Esophagus muscularis mucosa (tissue), 4 donors: Measurements from ENCODE around the gene RDH11. TPM values are rescaled to one million over a fixed set of nuclear protein-coding genes. Genes with fewer than 3 reads are reported as not detected.
A peak's percentile ranks its signal among the peaks of the same experiment; 100 is the strongest.

Source experiments
- DNase-seq: peaks from one replicate; pipeline ENCODE4 v3.0.0-alpha.2; 2017; ENCODE audit errors: extremely low spot score
- H3K27ac ChIP-seq, 4 donors: fragments of 200-600 bp; sonication (generic); replicated peaks in 1 of 4; 1 replicate in 3 of 4; 2 replicates in 1 of 4; pipeline ENCODE4 v1.5.1; 2016 to 2019; ENCODE audit warnings: mild to moderate bottlenecking in 1 of 4
- H3K27me3 ChIP-seq, 4 donors: fragments of 200-600 bp; sonication (generic); one replicate each; pipeline versions ENCODE4 v1.5.1 to v1.6.0; 2016 to 2019
- H3K36me3 ChIP-seq, 4 donors: fragments of 200-600 bp; sonication (generic); one replicate each; pipeline ENCODE4 v1.5.1; 2016 to 2019
- H3K4me1 ChIP-seq, 4 donors: fragments of 200-600 bp; sonication (generic); one replicate each; pipeline ENCODE4 v1.5.1; 2016 to 2019
- H3K4me3 ChIP-seq, 4 donors: fragments of 200-600 bp; sonication (generic); 1 replicate in 2 of 4; 2 replicates in 2 of 4; pipeline ENCODE4 v1.5.1; 2016 to 2019; ENCODE audit warnings: mild to moderate bottlenecking in 4 of 4, moderate library complexity in 1 of 4
- H3K9me3 ChIP-seq, 4 donors: fragments of 200-600 bp; sonication (generic); 1 replicate in 3 of 4; 2 replicates in 1 of 4; pipeline ENCODE4 v1.5.1; 2016 to 2019
- CTCF ChIP-seq, 3 experiments: fragments of 200-600 bp in 2 of 3; fragments of 450-650 bp in 1 of 3; sonication (generic) in 2 of 3; IDR thresholded peaks; one replicate each; pipeline ENCODE4 v1.5.1; 2017 to 2019; ENCODE audit warnings: antibody characterized with exemption in 3 of 3, mild to moderate bottlenecking in 2 of 3, moderate library complexity in 1 of 3
- EP300 ChIP-seq: sonication (generic); formaldehyde crosslinking; IDR thresholded peaks from one replicate; pipeline ENCODE4 v1.6.1; 2017; ENCODE audit warnings: antibody characterized with exemption
- POLR2A ChIP-seq: fragments of 450-650 bp; IDR thresholded peaks from one replicate; pipeline ENCODE4 v1.6.1; 2017; ENCODE audit warnings: antibody characterized with exemption, moderate library complexity, mild to moderate bottlenecking, low read depth
- POLR2AphosphoS5 ChIP-seq, 2 donors: sonication (generic); formaldehyde crosslinking; IDR thresholded peaks; one replicate each; pipeline ENCODE4 v1.6.1; 2017; ENCODE audit warnings: antibody characterized with exemption in 2 of 2
- WGBS: methylation state at CpG from one replicate; pipeline ENCODE4 v1.1.5; 2018; 5-methylcytosine and 5-hydroxymethylcytosine counted together
- intact Hi-C: fragments of 100-400 bp; cut with DNase I; formaldehyde crosslinking; loops from one replicate; pipeline ENCODE4 v1.15.1; 2023
- total RNA-seq, 4 donors: library from RNA; depleted of rRNA; stranded (reverse); fragments of >200 nt; gene quantifications; one replicate each; pipeline versions ENCODE4 v1.1.0 to v1.2.1, GENCODE V29; 2016

The RDH11 gene
- total RNA-seq, 4 donors from 2014 or later = 29.9 to 36.9 (median 33.6) TPM

GRCh38 chr14:67645414-67645813 lies 50.1 kb downstream of the RDH11 start:
- 94% methylated on average over 5 of the region's 5 CpGs for WGBS

GRCh38 chr14:67644428-67644827 lies 51.1 kb downstream of the RDH11 start:
- intact Hi-C loops = no loop called here
- TF ChIP-seq CTCF (IDR thresholded peaks at IDR 0.05) (no peak), POLR2AphosphoS5 (IDR thresholded peaks at IDR 0.05) (peak in 1 of 2 donors; percentile 47)
- Histone ChIP-seq H3K36me3 (peaks cover 6 to 39% (median 33%) of the 10 kb centered on the region in 4 donors), H3K27ac (peak overlapping the region; percentile 66 to 73 (median 67)), H3K9me3 (no peaks in the 10 kb centered on the region), H3K4me3 (no peak overlapping the region), H3K4me1 (peaks cover 0 to 17% (median 11%) of the 10 kb centered on the region in 4 donors), H3K27me3 (no peaks in the 10 kb centered on the region)
- no peak for DNase-seq
- WGBS = 60% methylated on average over 2 of the region's 2 CpGs

More at GRCh38 chr14:67645414-67645813, 50.1 kb downstream of the RDH11 start:
- intact Hi-C loops = no loop called here
- no peaks in the 10 kb centered on the region for H3K9me3 ChIP-seq
- peak overlapping the region in 3 of 4 donors; percentile 67 to 73 (median 67) for H3K27ac ChIP-seq
- no peak for DNase-seq
- H3K4me3 ChIP-seq = no peak overlapping the region
- peaks cover 15 to 49% (median 43%) of the 10 kb centered on the region in 4 donors for H3K36me3 ChIP-seq
- H3K4me1 ChIP-seq = peaks cover 0 to 17% (median 11%) of the 10 kb centered on the region in 4 donors
- no peaks in the 10 kb centered on the region for H3K27me3 ChIP-seq
- TF ChIP-seq CTCF (IDR thresholded peaks at IDR 0.05) (no peak), EP300 (no peak), POLR2AphosphoS5 (IDR thresholded peaks at IDR 0.05) (no peak), POLR2A (no peak)

- intact Hi-C loops = no loop called here
- Histone ChIP-seq H3K9me3 (no peaks in the 10 kb centered on the region), H3K27me3 (no peaks in the 10 kb centered on the region), H3K4me3 (no peak overlapping the region), H3K36me3 (peaks cover under 1 to 32% (median 26%) of the 10 kb centered on the region in 4 donors), H3K27ac (peak overlapping the region; percentile 66 to 73 (median 67)), H3K4me1 (peaks cover 0 to 19% (median 11%) of the 10 kb centered on the region in 4 donors)
- no peak for TF ChIP-seq POLR2AphosphoS5 (IDR thresholded peaks at IDR 0.05)
- TF ChIP-seq EP300 = no peak
- no peak for TF ChIP-seq POLR2A
- no peak for TF ChIP-seq CTCF (IDR thresholded peaks at IDR 0.05)
- WGBS = 82% methylated on average over 1 of the region's 1 CpG
- no peak for DNase-seq
Measured at GRCh38 chr14:67643713-67644112, 51.9 kb downstream of the RDH11 start.

- Histone ChIP-seq H3K4me3 (no peak overlapping the region), H3K4me1 (peaks cover 0 to 22% (median 11%) of the 10 kb centered on the region in 4 donors), H3K27me3 (no peaks in the 10 kb centered on the region), H3K27ac (no peak overlapping the region), H3K9me3 (no peaks in the 10 kb centered on the region), H3K36me3 (peaks cover 0 to 16% (median 12%) of the 10 kb centered on the region in 4 donors)
- 94% methylated on average over 5 of the region's 5 CpGs for WGBS
- intact Hi-C loops = no loop called here
- TF ChIP-seq EP300 (no peak), CTCF (IDR thresholded peaks at IDR 0.05) (no peak), POLR2A (no peak), POLR2AphosphoS5 (IDR thresholded peaks at IDR 0.05) (no peak)
- no peak for DNase-seq
Measured at GRCh38 chr14:67641902-67642749, 53.4 kb downstream of the RDH11 start.
